Endothelial cell of umbilical vein (primary cell): Measurements from ENCODE around the gene SKAP1. TPM values are rescaled to one million over a fixed set of nuclear protein-coding genes. Genes with fewer than 3 reads are reported as not detected.

Source experiments
- BruUV-seq: library from RNA; stranded (reverse); fragments of 400-500 nt; replicated peaks from 2 replicates; lab custom pipeline; 2021; lab: Mats Ljungman, UMichigan
- CTCF ChIA-PET: fragments of 300-600, 350-600 bp; sonication (Branson Sonifier 250); formaldehyde crosslinking; loops from one replicate; lab custom pipeline; 2021; ENCODE audit warnings: antibody characterized with exemption, inconsistent platforms; lab: Charles Lee
- POLR2A ChIA-PET: fragments of 300-600, 350-600 bp; sonication (Branson Sonifier 250); formaldehyde crosslinking; loops from one replicate; lab custom pipeline; 2021; ENCODE audit warnings: antibody characterized with exemption, inconsistent platforms; lab: Charles Lee
- DNase-seq: peaks from one replicate; pipeline ENCODE4 v3.0.0-alpha.2; 2011; ENCODE audit warnings: low read depth, low spot score
- FAIRE-seq: peaks from 2 replicates; lab custom pipeline; 2011; peaks lifted over from hg19 to GRCh38; lab: Jason Lieb, UNC
- H2AFZ ChIP-seq: 2 replicates; pipeline ENCODE4 v1.6.0; 2012; ENCODE audit warnings: low read depth, low read length, control low read depth, inconsistent platforms
- H3K27ac ChIP-seq: 2 replicates; pipeline ENCODE4 v1.5.1; 2011; ENCODE audit warnings: low read depth, mild to moderate bottlenecking, control low read depth, low read length, moderate library complexity; ENCODE audit not compliant: insufficient read depth
- H3K27me3 ChIP-seq, 2 experiments: 2 replicates each; pipeline versions ENCODE4 v1.6.0 to v1.6.1; 2011; ENCODE audit warnings: low read length in 2 of 2, mixed read lengths in 1 of 2; ENCODE audit not compliant: control insufficient read depth in 2 of 2, insufficient read depth in 2 of 2
- H3K36me3 ChIP-seq, 2 experiments: 2 replicates in 1 of 2; 3 replicates in 1 of 2; pipeline ENCODE4 v1.5.1; 2011; ENCODE audit warnings: low read length in 2 of 2, mild to moderate bottlenecking in 1 of 2, moderate library complexity in 1 of 2; ENCODE audit not compliant: control insufficient read depth in 2 of 2, insufficient read depth in 2 of 2; ENCODE audit errors: extremely low read depth in 1 of 2
- H3K4me1 ChIP-seq: 3 replicates; pipeline ENCODE4 v1.5.1; 2011; ENCODE audit warnings: mild to moderate bottlenecking, low read length; ENCODE audit not compliant: control insufficient read depth, insufficient read depth; ENCODE audit errors: extremely low read depth
- H3K4me2 ChIP-seq: 2 replicates; pipeline ENCODE4 v1.6.1; 2011; ENCODE audit warnings: low read length, control low read depth, mixed read lengths; ENCODE audit not compliant: insufficient read depth
- H3K4me3 ChIP-seq, 3 experiments: fragments of 200-600 bp in 1 of 3; sonication (generic), shearing (Covaris generic) in 1 of 3; replicated peaks in 1 of 3; 2 replicates each; pipeline ENCODE4 v1.5.1; 2011 to 2016; ENCODE audit warnings: control low read depth in 3 of 3, low read length in 3 of 3, mild to moderate bottlenecking in 2 of 3, inconsistent platforms in 1 of 3, low read depth in 1 of 3, moderate library complexity in 1 of 3; ENCODE audit not compliant: insufficient read depth in 1 of 3
- H3K79me2 ChIP-seq: 2 replicates; pipeline ENCODE4 v1.6.0; 2012; ENCODE audit warnings: low read length, inconsistent platforms; ENCODE audit not compliant: control insufficient read depth, insufficient read depth
- H3K9ac ChIP-seq: replicated peaks from 2 replicates; pipeline ENCODE3; 2011; ENCODE audit warnings: low read length, control low read depth; ENCODE audit not compliant: insufficient read depth; ENCODE audit errors: extremely low read depth
- H3K9me1 ChIP-seq: replicated peaks from 3 replicates; pipeline ENCODE4 v1.6.0; 2011; ENCODE audit warnings: mild to moderate bottlenecking, low read length; ENCODE audit not compliant: control insufficient read depth, insufficient read depth; ENCODE audit errors: extremely low read depth
- H3K9me3 ChIP-seq: replicated peaks from 2 replicates; pipeline ENCODE4 v1.5.1; 2012; ENCODE audit warnings: low read length, inconsistent platforms; ENCODE audit not compliant: control insufficient read depth, insufficient read depth
- H4K20me1 ChIP-seq: replicated peaks from 2 replicates; pipeline ENCODE3; 2011; ENCODE audit warnings: mild to moderate bottlenecking, low read length; ENCODE audit not compliant: control insufficient read depth, insufficient read depth; ENCODE audit errors: extremely low read depth
- EZH2 ChIP-seq: IDR thresholded peaks from 2 replicates; pipeline ENCODE4 v1.6.1; 2012; ENCODE audit warnings: borderline replicate concordance, low read depth, mild to moderate bottlenecking, moderate library complexity, low read length, inconsistent platforms; ENCODE audit not compliant: severe bottlenecking
- FOS ChIP-seq: IDR thresholded peaks from 2 replicates; pipeline ENCODE4 v1.6.1; 2011; ENCODE audit warnings: mild to moderate bottlenecking, low read length, moderate library complexity, borderline replicate concordance; ENCODE audit not compliant: insufficient read depth
- GATA2 ChIP-seq: IDR thresholded peaks from 2 replicates; pipeline ENCODE4 v1.7.0; 2011; ENCODE audit warnings: low read depth, mild to moderate bottlenecking, moderate library complexity, mixed read lengths, low read length; ENCODE audit not compliant: insufficient read length, insufficient read depth
- JUN ChIP-seq: IDR thresholded peaks from 2 replicates; pipeline ENCODE4 v1.6.1; 2011; ENCODE audit warnings: borderline replicate concordance, low read depth; ENCODE audit not compliant: insufficient read length, insufficient read depth
- MYC ChIP-seq: IDR thresholded peaks from one replicate; pipeline ENCODE4 v1.6.1; 2011; ENCODE audit warnings: mild to moderate bottlenecking, low read depth, low read length
- POLR2A ChIP-seq: IDR thresholded peaks from 2 replicates; pipeline ENCODE4 v1.6.1; 2012; ENCODE audit warnings: low read depth, mild to moderate bottlenecking, control low read depth, low read length
- POLR2AphosphoS5 ChIP-seq: IDR thresholded peaks from 2 replicates; pipeline ENCODE4 v1.6.1; 2012; ENCODE audit warnings: low read depth, mild to moderate bottlenecking, control low read depth, low read length, moderate library complexity; ENCODE audit not compliant: insufficient read depth
- dilution Hi-C: fragments of 300-500 bp; cut with MboI; formaldehyde crosslinking; loops from one replicate; pipeline ENCODE4 v1.15.0; 2019; ENCODE audit warnings: low sequenced_read_pairs; ENCODE audit not compliant: extremely low pct_ligation_motif_present
- intact Hi-C: fragments of 100-400 bp; cut with micrococcal nuclease; formaldehyde crosslinking; loops from one replicate; pipeline ENCODE4 v1.10.0; 2022
- polyA plus RNA-seq, 4 experiments: library from polyadenylated mRNA; depleted of rRNA in 3 of 4; stranded (reverse) in 3 of 4; unstranded in 1 of 4; fragments of >200 nt; gene quantifications; 2 replicates each; pipeline versions ENCODE4 v1.2.1 to v1.2.3, GENCODE V29; 2011 to 2012; ENCODE audit warnings: missing spikeins in 1 of 4
- total RNA-seq: library from RNA; stranded (reverse); gene quantifications from 2 replicates; pipeline ENCODE4 v1.2.3, GENCODE V29; 2021
- TF ChIP-seq, protein P1 (sequence below), 2 donors: IDR thresholded peaks; 1 replicate in 1 of 2; 2 replicates in 1 of 2; pipeline ENCODE4 v1.5.1; 2011; ENCODE audit warnings: low read length in 2 of 2, mild to moderate bottlenecking in 2 of 2, moderate library complexity in 2 of 2, control low read depth in 1 of 2, inconsistent platforms in 1 of 2, low read depth in 1 of 2; ENCODE audit not compliant: insufficient read depth in 1 of 2; ENCODE audit errors: extremely low read depth in 1 of 2
- TF ChIP-seq, protein P2 (sequence below): IDR thresholded peaks from 2 replicates; pipeline ENCODE4 v1.6.1; 2011; ENCODE audit not compliant: insufficient read depth, insufficient read length

The SKAP1 gene
- total and polyA plus RNA-seq, 2 donors (not counting 3 experiments of a cell fraction or from before 2014, with no cell fraction given): 0.75 TPM; not detected in 1

DNA sequence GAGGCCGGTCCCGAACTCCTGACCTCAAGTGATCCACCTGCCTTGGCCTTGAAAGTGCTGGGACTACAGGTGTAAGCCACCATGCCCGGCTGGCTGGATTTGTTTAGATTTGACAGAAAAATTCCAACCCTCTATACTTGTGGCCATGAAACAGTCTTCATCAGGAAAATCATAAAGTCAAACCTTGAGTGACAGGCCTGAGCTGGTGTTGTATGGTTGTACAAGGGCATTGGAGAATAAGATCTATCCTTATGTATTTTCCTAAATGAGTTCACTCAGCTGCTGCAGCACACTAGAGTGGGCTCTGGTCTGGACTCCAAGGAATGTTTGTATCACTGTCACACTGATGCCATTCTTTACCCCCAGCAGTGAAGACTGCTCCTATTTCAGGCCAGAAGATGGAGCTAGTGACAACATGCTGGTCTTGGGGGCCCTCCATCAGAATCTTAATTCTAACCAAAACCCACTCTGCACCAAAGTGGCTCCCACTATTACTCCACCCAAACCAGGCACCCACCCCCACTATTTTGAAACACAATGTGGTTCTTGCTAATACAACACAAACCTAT is 295.0 kb downstream of the SKAP1 start:
- dilution Hi-C loops: no loop called here
- FAIRE-seq (peak; percentile 56), DNase-seq (no peak)
- POLR2A ChIA-PET: no interaction called here
- Histone ChIP-seq H4K20me1 (no peaks in the 10 kb centered on the region), H3K9ac (no peak overlapping the region), H3K79me2 (no peaks in the 10 kb centered on the region), H3K4me2 (no peak overlapping the region), H3K27ac (no peak overlapping the region), H3K9me3 (no peaks in the 10 kb centered on the region), H3K27me3 (peaks cover 0 to 2% of the 10 kb centered on the region in 2 experiments), H3K9me1 (no peaks in the 10 kb centered on the region), H3K4me3 (no peak overlapping the region), H3K4me1 (peaks cover 6% of the 10 kb centered on the region), H2AFZ (no peak overlapping the region), H3K36me3 (no peaks in the 10 kb centered on the region)
- BruUV-seq: no TSS peak
- TF ChIP-seq GATA2: no peak
- TF ChIP-seq, protein P1, sequence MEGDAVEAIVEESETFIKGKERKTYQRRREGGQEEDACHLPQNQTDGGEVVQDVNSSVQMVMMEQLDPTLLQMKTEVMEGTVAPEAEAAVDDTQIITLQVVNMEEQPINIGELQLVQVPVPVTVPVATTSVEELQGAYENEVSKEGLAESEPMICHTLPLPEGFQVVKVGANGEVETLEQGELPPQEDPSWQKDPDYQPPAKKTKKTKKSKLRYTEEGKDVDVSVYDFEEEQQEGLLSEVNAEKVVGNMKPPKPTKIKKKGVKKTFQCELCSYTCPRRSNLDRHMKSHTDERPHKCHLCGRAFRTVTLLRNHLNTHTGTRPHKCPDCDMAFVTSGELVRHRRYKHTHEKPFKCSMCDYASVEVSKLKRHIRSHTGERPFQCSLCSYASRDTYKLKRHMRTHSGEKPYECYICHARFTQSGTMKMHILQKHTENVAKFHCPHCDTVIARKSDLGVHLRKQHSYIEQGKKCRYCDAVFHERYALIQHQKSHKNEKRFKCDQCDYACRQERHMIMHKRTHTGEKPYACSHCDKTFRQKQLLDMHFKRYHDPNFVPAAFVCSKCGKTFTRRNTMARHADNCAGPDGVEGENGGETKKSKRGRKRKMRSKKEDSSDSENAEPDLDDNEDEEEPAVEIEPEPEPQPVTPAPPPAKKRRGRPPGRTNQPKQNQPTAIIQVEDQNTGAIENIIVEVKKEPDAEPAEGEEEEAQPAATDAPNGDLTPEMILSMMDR (IDR thresholded peaks at IDR 0.05; ENCODE audit: extremely low read depth in 1 of 2, insufficient read depth in 1 of 2, low read depth in 1 of 2, low read length in 2 of 2): peak; percentile 3 to 27
- no peak for TF ChIP-seq POLR2A
- TF ChIP-seq JUN: no peak
- CTCF ChIA-PET: interaction anchor here (0.6 to 9.4 kb wide), 11 partner anchors 9 to 483 kb away, joined by 3 to 167 read pairs (median 4); partner anchors contain the start of gene SNX11
- intact Hi-C loops: loop anchor here (5.0 kb wide), 1 partner anchor 482 kb away; the partner anchor contains the start of gene HOXB8

DNA sequence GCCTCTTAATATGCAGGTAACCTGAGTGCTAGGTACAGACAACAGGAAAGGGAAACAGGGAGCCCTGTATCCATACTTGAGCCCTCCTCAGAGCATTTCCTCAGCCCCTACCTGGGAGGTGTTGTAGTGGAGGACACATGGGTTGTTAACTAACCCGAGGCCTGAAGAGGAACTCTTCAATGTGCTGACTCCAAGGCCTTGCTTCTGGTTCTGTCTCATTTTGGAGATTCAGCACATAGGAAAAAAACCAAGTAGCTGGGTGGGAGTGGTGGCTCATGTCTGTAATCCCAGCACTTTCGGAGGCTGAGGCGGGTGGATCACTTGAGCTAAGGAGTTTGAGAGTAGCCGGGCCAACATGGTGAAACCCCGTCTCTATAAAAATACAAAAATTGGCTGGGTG is 297.6 kb downstream of the SKAP1 start:
- Histone ChIP-seq H3K79me2 (no peaks in the 10 kb centered on the region), H4K20me1 (no peaks in the 10 kb centered on the region), H3K36me3 (no peaks in the 10 kb centered on the region), H3K4me1 (peaks cover 8% of the 10 kb centered on the region), H3K4me2 (no peak overlapping the region), H2AFZ (no peak overlapping the region), H3K9me3 (no peaks in the 10 kb centered on the region), H3K27ac (no peak overlapping the region), H3K27me3 (peaks cover 0 to 2% of the 10 kb centered on the region in 2 experiments), H3K4me3 (no peak overlapping the region), H3K9me1 (no peaks in the 10 kb centered on the region), H3K9ac (no peak overlapping the region)
- POLR2A ChIA-PET: no interaction called here
- CTCF ChIA-PET: interaction anchor here (0.9 to 9.4 kb wide), 9 partner anchors 11 to 504 kb away, joined by 3 to 167 read pairs (median 8); no protein-coding TSS in a partner anchor
- no TSS peak for BruUV-seq
- FAIRE-seq (no peak), DNase-seq (no peak)
- intact Hi-C loops: no loop called here
- TF ChIP-seq, protein P1 (IDR thresholded peaks at IDR 0.05; ENCODE audit: extremely low read depth in 1 of 2, insufficient read depth in 1 of 2, low read depth in 1 of 2, low read length in 2 of 2): no peak
- TF ChIP-seq EZH2: no peak
- no peak for TF ChIP-seq JUN
- TF ChIP-seq POLR2AphosphoS5: no peak
- TF ChIP-seq, protein P2, sequence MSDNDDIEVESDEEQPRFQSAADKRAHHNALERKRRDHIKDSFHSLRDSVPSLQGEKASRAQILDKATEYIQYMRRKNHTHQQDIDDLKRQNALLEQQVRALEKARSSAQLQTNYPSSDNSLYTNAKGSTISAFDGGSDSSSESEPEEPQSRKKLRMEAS: no peak
- no peak for TF ChIP-seq FOS
- TF ChIP-seq GATA2: no peak
- TF ChIP-seq MYC: no peak
- no peak for TF ChIP-seq POLR2A
- dilution Hi-C loops: no loop called here
